HG02798 (cell line): ENCODE results near the gene GRPEL1.
A peak's percentile ranks its signal among the peaks of the same experiment; 100 is the strongest.

Experiments used
- ATAC-seq: cut with Tn5 transposase; IDR thresholded peaks from one replicate; pipeline ENCODE4 v1.9.1; 2021; ENCODE audit warnings: mild to moderate bottlenecking; ENCODE audit not compliant: unreplicated experiment, poor library complexity

The GRPEL1 gene

DNA sequence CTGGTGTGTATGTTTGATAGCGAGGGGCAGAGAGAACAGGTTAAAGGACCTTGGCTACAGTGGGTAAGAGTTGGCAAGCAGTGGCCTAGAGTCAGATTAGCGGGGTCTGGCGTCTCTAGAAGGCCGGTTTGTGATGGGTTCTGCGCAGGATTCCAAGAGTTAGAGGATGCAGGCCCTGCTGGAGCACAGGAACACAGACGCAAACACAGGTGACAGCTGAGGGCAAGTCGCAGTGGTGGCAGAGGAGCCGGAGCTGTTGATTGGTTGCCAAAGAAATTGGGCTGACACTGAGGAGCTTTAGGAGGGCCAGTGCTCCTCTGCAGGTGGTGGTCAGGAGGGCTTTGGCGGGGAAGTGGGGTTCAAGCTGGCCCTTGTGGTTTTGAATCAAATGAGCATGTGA is 20.9 kb downstream of the GRPEL1 start:
- ATAC-seq = no peak

- ATAC-seq = peak; percentile 15
Observed at GRCh38 chr4:7045961-7046921, 21.6 kb downstream of the GRPEL1 start.

DNA sequence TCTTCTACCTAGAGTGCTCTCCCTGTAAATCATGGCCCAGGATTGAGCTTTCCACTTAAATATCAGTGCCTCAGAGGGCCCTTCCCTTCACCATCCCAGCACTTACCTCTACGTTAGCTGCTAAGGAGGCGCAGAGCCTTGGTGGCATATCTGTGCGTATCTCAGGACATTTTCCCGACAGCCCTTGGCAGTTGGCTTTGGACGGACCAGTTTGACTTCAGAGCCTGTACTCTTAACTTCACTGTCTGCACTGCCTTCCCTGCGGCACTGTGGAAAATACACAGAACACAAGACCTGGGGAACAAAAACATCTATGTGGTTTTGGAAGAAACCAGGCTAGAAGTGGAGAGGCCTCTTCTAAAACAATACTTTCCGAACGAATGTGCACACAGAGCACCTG is 22.3 kb downstream of the GRPEL1 start:
- ATAC-seq = no peak

DNA sequence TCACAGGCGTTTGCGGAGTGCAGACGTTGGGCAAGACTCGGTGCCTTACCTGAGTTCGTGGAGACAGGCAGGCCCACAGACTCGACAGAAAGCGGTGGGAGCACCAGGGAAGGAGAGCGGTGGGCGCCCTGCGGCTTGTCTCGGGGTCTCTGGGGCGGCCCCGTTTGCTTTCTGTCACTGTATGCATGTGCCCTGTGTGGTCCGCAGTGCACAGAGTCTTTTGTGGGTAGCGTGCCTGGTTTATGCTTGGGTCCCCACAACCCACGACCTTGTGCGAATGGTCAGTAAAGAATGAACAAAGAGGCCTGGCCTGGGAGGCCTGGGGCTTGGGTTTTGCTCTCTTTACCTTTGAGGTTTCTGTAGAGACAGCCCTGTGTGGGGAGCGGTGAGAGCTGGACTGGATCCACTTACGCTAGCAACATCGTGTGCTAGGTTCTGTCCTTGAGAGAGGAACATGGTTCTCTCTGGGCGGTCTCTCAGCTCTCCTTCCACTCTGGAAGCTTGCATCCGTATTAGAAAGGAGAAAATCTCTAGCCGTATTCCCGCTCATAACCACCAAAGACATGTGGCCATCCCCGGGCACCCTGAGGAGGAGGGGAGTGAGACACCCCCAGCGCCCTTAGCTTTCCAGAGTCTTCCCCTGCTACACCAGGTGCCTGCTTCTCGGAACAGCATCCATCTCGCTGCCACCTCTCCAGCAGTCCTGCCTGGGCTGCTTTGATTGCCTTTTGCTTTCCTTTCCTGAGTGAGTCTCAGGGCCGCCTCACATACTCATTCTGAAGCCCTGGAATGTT is 23.5 kb downstream of the GRPEL1 start:
- no peak for ATAC-seq

GRCh38 chr4:7043284-7044136 is 24.4 kb downstream of the GRPEL1 start, which contains the start of gene TADA2B:
Gene TADA2B, plus strand, starts transcription at chr4:7043372. Its CDS starts 208 bp downstream, at chr4:7043580.
- ATAC-seq = peak; percentile 20

DNA sequence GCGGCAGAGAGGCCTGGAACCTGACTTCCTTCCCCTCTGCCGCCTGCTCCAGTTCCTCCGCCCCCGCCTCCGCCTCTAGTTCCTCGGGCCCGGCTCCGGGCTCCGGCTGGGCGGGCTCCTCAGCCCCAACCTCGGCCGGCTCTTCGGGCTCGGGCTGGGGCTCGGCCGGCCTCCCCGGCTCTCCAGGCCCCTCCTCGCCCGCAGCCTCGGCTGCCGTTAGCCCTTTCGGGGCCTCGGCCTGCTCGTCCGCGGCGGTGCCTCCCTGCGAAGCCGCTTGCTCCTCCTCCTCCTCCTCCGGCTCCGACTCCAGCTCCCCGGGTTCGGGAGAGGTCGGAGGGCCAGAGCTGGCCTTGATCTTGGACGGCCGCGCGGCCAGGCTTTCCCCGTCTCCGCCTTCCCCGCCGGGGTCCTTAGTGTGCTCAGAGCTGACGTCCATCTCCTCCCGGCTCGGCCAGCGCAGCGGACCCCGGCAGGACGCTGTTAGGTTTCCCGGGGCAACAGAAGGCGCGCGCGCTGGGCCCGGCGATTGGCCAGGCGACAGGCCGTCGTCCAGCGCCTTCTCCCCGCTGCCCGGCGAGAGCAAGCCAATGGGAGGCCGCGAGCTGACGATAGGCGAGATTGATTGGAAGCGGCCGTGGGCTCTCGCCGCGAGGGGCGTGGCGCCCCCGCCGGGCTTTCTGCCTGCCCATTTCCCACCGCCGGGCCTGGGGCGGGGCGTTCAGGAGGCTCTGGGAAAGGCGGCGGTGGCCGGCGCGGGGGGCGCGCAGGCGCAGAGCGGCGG is 25.2 kb downstream of the GRPEL1 start:
- ATAC-seq = peak; percentile 86

DNA sequence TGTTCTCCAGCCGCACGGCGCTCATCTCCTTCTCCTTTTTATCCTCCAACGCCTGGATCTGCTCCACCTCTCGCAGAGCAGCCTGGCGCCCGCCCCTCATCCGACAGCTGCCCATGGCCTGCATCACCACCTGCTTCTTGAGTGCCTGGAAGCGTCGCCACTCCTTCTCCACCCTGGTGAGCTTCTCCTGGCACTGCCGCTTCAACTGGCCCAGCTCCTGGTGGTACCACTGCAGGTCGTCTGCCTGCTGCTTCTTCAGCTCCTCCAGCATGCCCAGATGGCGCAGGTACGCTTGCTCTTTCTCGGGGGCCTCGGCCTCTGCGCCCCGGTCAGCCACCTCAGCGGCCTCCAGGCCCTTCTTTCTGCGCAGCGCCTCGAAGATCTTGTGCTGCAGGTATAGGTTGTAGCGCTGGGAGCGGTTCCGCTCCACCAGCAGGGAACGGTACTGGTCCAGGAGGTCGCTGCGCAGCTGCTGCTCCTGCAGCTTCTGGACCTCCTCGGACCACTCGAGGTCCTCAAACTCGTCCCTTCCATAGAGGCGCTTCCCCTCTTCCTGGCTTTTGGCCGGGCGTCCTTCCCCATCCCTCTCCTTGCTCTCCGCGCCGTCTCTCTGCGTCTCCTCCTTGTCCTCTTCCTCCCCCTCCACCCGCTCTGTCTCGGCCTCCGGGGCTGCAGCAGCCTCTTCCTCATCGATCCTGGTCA is 25.9 kb downstream of the GRPEL1 start:
- ATAC-seq = no peak

DNA sequence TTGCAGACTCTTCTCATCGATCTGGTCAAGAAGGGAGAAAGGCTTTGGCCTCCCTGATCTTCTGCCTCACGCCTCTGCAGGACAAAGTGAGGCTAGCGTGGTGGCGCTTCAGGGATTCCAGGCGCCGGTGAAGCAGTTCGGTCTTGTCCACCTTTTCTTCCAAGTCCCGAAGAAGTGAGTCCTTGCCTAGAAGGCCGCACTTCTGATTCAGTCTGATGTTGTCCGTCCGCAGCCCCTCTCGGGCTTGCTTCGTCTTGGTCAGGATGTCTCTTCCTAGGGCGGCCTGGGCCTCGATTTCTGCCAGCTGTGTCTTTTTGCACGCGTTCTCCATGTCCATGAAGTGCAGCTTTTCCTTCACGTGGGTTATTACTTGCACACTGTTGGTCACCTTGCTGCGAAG is 26.6 kb downstream of the GRPEL1 start:
- no peak for ATAC-seq

DNA sequence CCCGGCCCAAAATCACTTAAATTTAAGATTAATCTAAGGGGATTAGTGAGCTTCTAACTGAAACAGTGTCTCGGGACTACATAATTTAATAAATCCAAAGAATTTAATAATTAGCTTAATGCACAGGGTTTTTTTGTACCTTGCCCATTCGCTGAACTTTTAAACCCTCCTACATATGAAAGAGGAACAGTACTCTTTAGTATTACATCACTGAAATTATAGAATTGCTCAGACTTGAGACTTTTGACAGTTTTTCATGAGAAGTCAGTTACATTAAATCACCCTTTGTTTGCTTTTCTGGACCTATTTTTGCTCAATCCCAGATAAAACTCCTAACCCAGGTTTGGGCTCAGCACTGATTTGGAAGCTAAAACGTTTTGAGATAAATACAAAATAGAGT is 27.1 kb downstream of the GRPEL1 start:
- no peak for ATAC-seq

- no peak for ATAC-seq
Observed at GRCh38 chr4:7037425-7037824, 30.4 kb downstream of the GRPEL1 start.

GRCh38 chr4:7034262-7035081 is 33.4 kb downstream of the GRPEL1 start:
- no peak for ATAC-seq

- ATAC-seq = no peak
Observed at GRCh38 chr4:7032596-7032995, 35.3 kb downstream of the GRPEL1 start.

GRCh38 chr4:7031558-7032449 is 36.1 kb downstream of the GRPEL1 start:
- no peak for ATAC-seq

GRCh38 chr4:7030856-7031255 is 37.0 kb downstream of the GRPEL1 start:
- ATAC-seq = no peak

- no peak for ATAC-seq
Observed at GRCh38 chr4:7029921-7030320, 37.9 kb downstream of the GRPEL1 start.

GRCh38 chr4:7029212-7029611 is 38.7 kb downstream of the GRPEL1 start:
- no peak for ATAC-seq

DNA sequence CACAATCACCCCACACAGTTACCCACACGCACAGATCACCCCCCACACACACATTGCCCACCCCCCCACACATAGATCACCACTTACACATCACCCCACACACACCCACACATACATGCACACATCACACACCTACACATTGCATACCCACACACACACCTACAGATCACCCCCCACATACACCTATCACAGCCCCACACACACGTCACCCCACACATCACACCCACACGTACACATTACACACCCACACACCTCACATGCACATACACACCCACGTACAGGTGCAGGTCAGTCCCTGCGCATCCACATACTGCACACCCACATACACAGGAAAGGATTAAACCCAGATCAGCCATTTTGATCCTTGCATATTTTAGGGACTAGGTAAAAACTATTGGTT is 40.0 kb downstream of the GRPEL1 start:
- no peak for ATAC-seq
